ENCODE results near the gene FDPS. TPM values are rescaled to one million over a fixed set of nuclear protein-coding genes. Genes with fewer than 3 reads are reported as not detected.

The FDPS gene
- total and polyA plus RNA-seq, 2 donors (not counting 3 experiments of a cell fraction or from before 2014, with no cell fraction given), result 630 to 646 TPM

- Histone ChIP-seq H3K9me1 (replicated peaks; ENCODE audit: control insufficient read depth, extremely low read depth, insufficient read depth, low read length) (no peaks in the 10 kb centered on the region), H3K9ac (replicated peaks; ENCODE audit: extremely low read depth, insufficient read depth, low read length) (no peak overlapping the region), H3K4me2 (ENCODE audit: insufficient read depth, low read length) (peak overlapping the region; percentile 1), H3K4me3 (replicated peaks in 1 of 3; ENCODE audit: insufficient read depth in 1 of 3, low read depth in 1 of 3, low read length in 3 of 3) (peak overlapping the region in 1 of 3 experiments; percentile 31), H4K20me1 (replicated peaks; ENCODE audit: control insufficient read depth, extremely low read depth, insufficient read depth, low read length) (no peaks in the 10 kb centered on the region), H3K27me3 (ENCODE audit: control insufficient read depth in 2 of 2, insufficient read depth in 2 of 2, low read length in 2 of 2) (no peaks in the 10 kb centered on the region), H3K4me1 (ENCODE audit: control insufficient read depth, extremely low read depth, insufficient read depth, low read length) (peaks cover 35% of the 10 kb centered on the region), H3K36me3 (ENCODE audit: control insufficient read depth in 2 of 2, extremely low read depth in 1 of 2, insufficient read depth in 2 of 2, low read length in 2 of 2) (peaks cover 17 to 18% of the 10 kb centered on the region in 2 experiments), H3K27ac (ENCODE audit: insufficient read depth, low read depth, low read length) (no peak overlapping the region), H2AFZ (ENCODE audit: low read depth, low read length) (no peak overlapping the region), H3K79me2 (ENCODE audit: control insufficient read depth, insufficient read depth, low read length) (no peaks in the 10 kb centered on the region), H3K9me3 (replicated peaks; ENCODE audit: control insufficient read depth, insufficient read depth, low read length) (no peaks in the 10 kb centered on the region)
- intact Hi-C loops (cut with micrococcal nuclease) (loop anchor here (5.0 kb wide), 1 partner anchor 327 kb away; no protein-coding TSS in a partner anchor), dilution Hi-C loops (cut with MboI; ENCODE audit: extremely low pct_ligation_motif_present, low sequenced_read_pairs) (no loop called here)
- DNase-seq (ENCODE audit: low read depth, low spot score) (no peak), FAIRE-seq (peak; percentile 8)
- BruUV-seq (replicated peaks), result TSS peak; percentile 11
- ChIA-PET CTCF (interaction anchor here (0.5 to 7.2 kb wide), 9 partner anchors 9 to 276 kb away, joined by 3 to 115 read pairs (median 4); partner anchors contain the start of genes CLK2 and FDPS), POLR2A (interaction anchor here (0.6 to 0.9 kb wide), 2 partner anchors 9 to 10 kb away, joined by 4 to 10 read pairs; no protein-coding TSS in a partner anchor)
- TF ChIP-seq POLR2AphosphoS5 (IDR thresholded peaks at IDR 0.05; ENCODE audit: insufficient read depth, low read depth, low read length) (no peak), MYC (IDR thresholded peaks at IDR 0.05; ENCODE audit: low read depth, low read length) (no peak), MAX (IDR thresholded peaks at IDR 0.05; ENCODE audit: insufficient read depth, insufficient read length) (no peak), GATA2 (IDR thresholded peaks at IDR 0.05; ENCODE audit: insufficient read depth, insufficient read length, low read depth, low read length) (no peak), EZH2 (IDR thresholded peaks at IDR 0.05; ENCODE audit: borderline replicate concordance, low read depth, low read length, severe bottlenecking) (no peak), POLR2A (IDR thresholded peaks at IDR 0.05; ENCODE audit: low read depth, low read length) (no peak), FOS (IDR thresholded peaks at IDR 0.05; ENCODE audit: borderline replicate concordance, insufficient read depth, low read length) (no peak), JUN (IDR thresholded peaks at IDR 0.05; ENCODE audit: borderline replicate concordance, insufficient read depth, insufficient read length, low read depth) (no peak), CTCF (IDR thresholded peaks at IDR 0.05; ENCODE audit: extremely low read depth in 1 of 2, insufficient read depth in 1 of 2, low read depth in 1 of 2, low read length in 2 of 2) (no peak)
Measured at GRCh38 chr1:155320252-155320651, 11.6 kb downstream of the FDPS start.

Data from endothelial cell of umbilical vein (primary cell).